HG03175 (cell line): Measurements from ENCODE around the gene SMG9.
"Not testable (repeated sequence)": the region's sequence is repeated elsewhere in the genome, so short reads cannot be mapped to it uniquely, and the experiment has no call there.

Source experiments
- ATAC-seq: cut with Tn5 transposase; IDR thresholded peaks from one replicate; pipeline ENCODE4 v1.9.1; 2021; ENCODE audit warnings: mild to moderate bottlenecking, moderate library complexity; ENCODE audit not compliant: unreplicated experiment

The SMG9 gene

GRCh38 chr19:43695985-43696704 lies 58.6 kb downstream of the SMG9 start:
- ATAC-seq = no peak

GRCh38 chr19:43694553-43694952 lies 60.2 kb downstream of the SMG9 start:
- no peak for ATAC-seq

DNA sequence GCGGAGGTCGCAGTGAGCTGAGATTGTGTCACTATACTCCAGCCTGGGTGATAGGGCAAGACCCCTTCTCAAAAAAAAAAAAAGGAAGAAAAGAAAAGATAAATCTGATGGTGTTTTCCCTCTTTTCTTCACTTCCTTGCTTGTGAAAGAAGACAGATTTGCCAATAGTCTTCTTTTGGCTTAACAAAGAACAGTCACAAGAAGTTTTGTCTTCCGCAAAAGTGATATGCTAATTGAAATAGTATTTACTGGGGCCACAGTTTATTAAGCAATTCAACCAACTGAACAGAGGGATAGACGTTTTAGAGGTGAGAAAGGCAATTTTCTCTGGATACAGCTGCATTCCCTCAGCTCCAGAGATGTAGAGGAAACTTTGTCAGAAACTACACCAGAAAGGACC lies 61.9 kb downstream of the SMG9 start:
- ATAC-seq = no peak

GRCh38 chr19:43692385-43692784 lies 62.4 kb downstream of the SMG9 start:
- ATAC-seq = no peak

GRCh38 chr19:43691755-43692154 lies 63.0 kb downstream of the SMG9 start:
- ATAC-seq = no peak

DNA sequence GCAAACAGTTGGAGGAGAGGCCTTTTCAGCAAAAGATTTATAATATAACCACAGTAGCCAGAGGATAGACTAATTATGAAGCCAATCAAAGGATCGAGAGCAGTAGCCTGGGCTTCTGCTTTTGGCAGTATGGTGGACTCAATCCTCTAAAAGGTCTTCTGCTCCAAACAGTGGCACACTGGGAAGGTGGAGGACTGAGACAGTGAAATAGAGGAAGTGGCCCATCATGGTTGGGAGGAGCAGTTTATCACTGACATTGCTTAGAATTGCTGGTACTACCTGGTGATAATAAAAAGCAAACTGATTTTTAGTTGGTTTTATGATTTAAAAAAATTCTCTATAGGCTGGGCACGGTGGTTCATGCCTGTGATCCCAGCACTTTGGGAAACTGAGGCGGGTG lies 63.9 kb downstream of the SMG9 start:
- no peak for ATAC-seq

DNA sequence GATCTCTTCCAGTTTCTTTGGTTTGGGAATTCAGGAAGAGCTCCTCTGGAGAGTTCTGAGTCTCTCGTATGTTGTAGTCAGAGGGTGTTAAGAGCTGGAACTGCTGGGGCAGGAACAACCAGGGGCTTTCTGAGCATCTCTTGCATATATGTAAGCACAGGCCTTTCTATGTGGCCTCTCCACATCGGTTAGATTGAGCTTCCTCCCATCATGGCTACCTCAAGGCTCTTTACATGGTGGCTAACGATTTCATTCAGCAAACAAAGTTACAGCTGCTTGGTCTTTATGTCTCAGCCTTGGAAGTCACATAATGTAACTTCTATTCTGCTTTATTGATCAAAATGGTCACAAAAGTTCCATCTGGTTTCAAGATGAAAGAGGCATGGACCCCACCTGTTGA lies 64.3 kb downstream of the SMG9 start:
- ATAC-seq = no peak

- ATAC-seq = no peak
Observed at GRCh38 chr19:43688059-43688701, 66.6 kb downstream of the SMG9 start.

DNA sequence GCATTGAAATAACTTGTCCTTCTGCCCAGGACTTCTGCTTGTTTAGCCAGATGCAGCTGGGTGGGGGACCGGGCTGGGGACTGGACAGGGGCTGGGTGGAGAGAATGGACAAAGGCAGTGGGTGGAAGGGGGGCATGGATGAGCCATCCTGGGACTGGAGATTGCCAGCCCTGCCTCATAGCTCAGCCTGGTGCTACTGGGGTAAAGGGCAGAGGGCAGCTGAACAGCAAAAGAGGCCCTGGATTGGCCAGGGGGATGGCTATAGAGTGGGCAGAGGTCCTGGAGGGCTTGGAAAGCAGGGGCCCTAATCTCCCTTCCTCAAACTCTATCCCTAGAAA lies 67.1 kb downstream of the SMG9 start:
- ATAC-seq = no peak

DNA sequence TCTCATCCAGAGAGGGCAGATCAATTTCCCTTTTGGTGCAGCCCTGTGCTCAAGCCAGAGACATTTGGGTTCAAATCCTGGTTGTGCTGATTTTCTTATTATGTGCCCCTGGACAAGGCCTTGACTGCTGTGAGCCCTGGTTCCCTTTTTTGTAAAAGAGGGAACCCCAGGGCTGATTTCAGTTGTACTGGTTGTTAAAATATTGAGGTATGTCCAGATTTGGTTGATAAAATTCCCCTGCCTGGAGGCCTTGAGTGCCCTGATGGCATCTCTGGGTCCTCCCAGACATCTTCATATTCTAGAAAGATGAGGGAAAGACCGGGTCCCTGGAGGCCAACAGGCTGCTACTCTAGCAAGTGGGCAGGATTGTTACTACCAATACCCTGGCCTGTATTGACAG lies 70.4 kb downstream of the SMG9 start:
- no peak for ATAC-seq

- no peak for ATAC-seq
Observed at GRCh38 chr19:43683905-43684304, 70.9 kb downstream of the SMG9 start.

DNA sequence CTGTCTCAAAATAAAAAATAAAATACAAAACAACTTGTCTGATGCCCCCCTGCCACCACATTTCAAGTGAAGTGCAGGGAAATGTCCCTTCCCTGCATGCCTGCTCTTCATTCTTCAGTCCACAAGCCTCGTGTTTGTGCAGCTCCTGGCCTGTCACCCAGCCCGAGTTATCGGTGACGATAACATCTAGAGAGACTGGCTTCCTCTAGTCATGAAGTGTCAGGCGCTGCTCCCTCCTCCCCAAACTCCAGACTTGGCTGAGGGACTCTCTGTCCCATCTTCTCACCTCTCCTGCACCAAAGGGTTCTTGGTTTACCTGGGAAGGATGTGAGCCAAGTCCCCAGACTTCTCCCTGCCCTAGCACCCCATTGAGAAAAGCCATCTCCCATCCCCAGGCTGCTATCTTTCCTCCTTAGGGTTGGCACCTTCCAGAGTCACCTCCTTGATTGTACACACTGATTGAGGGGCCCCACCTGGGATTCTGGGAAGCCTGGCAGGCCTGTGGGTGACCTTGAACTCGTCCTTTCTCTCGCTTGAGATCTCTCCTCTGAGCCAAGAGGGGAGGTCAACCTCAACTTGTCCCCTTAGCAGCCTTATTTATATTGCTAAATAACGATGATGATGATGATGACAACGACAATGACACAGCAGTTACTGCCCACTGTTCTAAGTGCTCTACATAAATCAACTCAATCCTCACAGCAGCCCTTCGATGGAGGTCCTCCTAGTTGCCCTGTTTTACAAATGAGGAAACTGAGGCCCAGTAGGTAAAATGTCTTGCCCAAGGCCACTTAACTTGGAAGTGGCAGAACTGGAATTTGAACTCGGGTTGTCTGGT lies 71.7 kb downstream of the SMG9 start:
- ATAC-seq = no peak

DNA sequence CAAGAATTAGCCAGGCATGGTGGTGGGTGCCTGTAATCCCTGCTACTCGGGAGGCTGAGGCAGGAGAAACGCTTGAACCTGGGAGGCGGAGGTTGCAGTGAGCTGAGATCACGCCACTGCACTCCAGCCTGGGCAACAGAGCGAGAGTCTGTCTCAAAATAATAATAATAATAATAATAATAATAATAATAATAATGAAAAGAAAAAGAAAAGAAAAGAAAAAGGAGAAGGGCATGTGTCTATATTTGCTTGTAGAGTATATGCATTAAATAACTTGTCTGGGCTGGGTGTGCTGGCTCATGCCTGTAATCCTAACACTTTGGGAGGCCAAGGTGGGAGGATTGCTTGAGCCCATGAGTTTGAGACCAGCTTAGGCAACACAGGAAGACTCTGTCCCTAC lies 72.5 kb downstream of the SMG9 start:
- not testable (repeated sequence) for ATAC-seq

GRCh38 chr19:43681821-43682220 lies 72.9 kb downstream of the SMG9 start:
- ATAC-seq = no peak

DNA sequence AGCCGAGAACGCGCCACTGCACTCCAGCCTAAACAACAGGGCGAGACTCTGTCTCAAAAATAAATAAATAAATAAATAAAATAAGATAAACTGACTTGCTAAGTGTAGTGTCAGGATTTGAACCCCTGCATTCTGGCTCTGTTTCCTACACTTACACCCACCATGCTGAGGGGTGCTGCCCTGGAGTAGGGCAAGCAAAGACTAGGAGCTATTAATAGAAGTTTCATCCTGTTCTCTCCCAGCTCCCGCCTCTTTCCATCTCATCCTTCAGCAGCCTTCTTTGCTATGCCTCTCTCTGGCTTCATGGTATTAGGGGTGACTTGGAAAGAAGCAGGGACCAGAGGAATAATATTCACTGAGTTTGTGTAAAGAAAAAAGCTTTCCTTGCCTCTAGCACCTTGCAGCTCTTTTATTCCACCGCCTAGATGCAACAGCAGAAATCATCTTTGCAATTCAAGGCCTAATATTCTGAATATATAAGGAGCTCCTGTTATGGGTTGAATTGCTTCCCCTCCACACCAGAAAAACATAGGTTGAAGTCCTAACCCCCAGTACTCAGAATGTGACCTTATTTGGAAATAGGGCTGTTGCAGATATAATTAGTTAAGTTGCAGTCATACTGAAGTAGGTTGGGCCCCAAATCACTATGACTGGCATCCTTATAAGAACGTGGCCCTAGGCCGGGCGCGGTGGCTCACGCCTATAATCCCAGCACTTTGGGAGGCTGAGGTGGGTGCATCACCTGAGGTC lies 76.1 kb downstream of the SMG9 start:
- ATAC-seq = no peak
